ENCODE results near the gene NAV1. TPM values are rescaled to one million over a fixed set of nuclear protein-coding genes. Genes with fewer than 3 reads are reported as not detected.

Gene NAV1
- total and polyA plus RNA-seq, 9 of the 15 experiments (the other 6 are each of a cell fraction or from before 2014, with no cell fraction given): 0.91 to 16.8 (median 3.2) TPM

DNA sequence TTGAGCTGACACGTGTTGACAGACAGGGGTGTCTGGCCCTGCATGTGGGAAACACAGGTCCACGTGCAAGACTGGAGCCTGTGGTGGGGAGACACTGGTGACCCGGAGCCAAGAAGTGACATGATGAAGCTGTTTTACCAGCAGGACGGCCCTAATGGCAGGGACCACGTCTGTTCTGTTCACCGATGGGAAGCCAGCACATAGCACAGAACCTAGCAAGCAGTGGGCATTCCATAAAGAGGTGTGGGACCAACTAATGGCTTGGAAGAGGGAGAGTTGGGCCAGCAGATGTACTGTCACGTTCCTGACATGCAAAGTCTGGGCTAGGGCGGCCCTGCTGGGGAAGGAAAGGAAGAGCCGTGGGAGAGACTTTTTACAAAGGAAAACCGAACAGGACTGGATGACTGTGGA lies 15.3 kb downstream of the NAV1 start (continued):
- TF ChIP-seq, protein P1, sequence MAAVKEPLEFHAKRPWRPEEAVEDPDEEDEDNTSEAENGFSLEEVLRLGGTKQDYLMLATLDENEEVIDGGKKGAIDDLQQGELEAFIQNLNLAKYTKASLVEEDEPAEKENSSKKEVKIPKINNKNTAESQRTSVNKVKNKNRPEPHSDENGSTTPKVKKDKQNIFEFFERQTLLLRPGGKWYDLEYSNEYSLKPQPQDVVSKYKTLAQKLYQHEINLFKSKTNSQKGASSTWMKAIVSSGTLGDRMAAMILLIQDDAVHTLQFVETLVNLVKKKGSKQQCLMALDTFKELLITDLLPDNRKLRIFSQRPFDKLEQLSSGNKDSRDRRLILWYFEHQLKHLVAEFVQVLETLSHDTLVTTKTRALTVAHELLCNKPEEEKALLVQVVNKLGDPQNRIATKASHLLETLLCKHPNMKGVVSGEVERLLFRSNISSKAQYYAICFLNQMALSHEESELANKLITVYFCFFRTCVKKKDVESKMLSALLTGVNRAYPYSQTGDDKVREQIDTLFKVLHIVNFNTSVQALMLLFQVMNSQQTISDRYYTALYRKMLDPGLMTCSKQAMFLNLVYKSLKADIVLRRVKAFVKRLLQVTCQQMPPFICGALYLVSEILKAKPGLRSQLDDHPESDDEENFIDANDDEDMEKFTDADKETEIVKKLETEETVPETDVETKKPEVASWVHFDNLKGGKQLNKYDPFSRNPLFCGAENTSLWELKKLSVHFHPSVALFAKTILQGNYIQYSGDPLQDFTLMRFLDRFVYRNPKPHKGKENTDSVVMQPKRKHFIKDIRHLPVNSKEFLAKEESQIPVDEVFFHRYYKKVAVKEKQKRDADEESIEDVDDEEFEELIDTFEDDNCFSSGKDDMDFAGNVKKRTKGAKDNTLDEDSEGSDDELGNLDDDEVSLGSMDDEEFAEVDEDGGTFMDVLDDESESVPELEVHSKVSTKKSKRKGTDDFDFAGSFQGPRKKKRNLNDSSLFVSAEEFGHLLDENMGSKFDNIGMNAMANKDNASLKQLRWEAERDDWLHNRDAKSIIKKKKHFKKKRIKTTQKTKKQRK (IDR thresholded peaks at IDR 0.05; ENCODE audit: borderline replicate concordance, low read depth, low read length): no peak
- peak; percentile 65 for TF ChIP-seq SMAD4 (CRISPR knock-in tag; conservative IDR thresholded peaks at IDR 0.05)
- TF ChIP-seq POLR3G (IDR thresholded peaks at IDR 0.05; ENCODE audit: extremely low read depth, insufficient read length, insufficient replicate concordance): no peak
- no peak for TF ChIP-seq CEBPG (CRISPR knock-in tag; IDR thresholded peaks at IDR 0.05)
- TF ChIP-seq CEBPG (tag; conservative IDR thresholded peaks at IDR 0.05 in 1 of 2, IDR thresholded peaks at IDR 0.05 in 1 of 2): no peak
- no peak for TF ChIP-seq BRF1 (IDR thresholded peaks at IDR 0.05; ENCODE audit: borderline replicate concordance, extremely low read depth, insufficient read length)
- no peak for TF ChIP-seq TGIF2 (CRISPR knock-in tag; IDR thresholded peaks at IDR 0.05)
- TF ChIP-seq NRF1 (conservative IDR thresholded peaks at IDR 0.05 in 1 of 2, IDR thresholded peaks at IDR 0.05 in 1 of 2): no peak
- no peak for TF ChIP-seq XRCC4 (IDR thresholded peaks at IDR 0.05; ENCODE audit: extremely low read depth, insufficient read depth, insufficient read length)
- TF ChIP-seq JUND (IDR thresholded peaks at IDR 0.05; ENCODE audit: borderline replicate concordance, low read depth, low read length): no peak
- 0 out of 3 replicates have a peak, but pooled peaks have one; percentile 20 for TF ChIP-seq JUND (tag; IDR thresholded peaks at IDR 0.05; ENCODE audit: borderline replicate concordance, low read depth, low read length)
- no peak for TF ChIP-seq FOXK2 (conservative IDR thresholded peaks at IDR 0.05 in 1 of 2, IDR thresholded peaks at IDR 0.05 in 1 of 2; ENCODE audit: low read depth in 2 of 2)
- TF ChIP-seq, protein P2, sequence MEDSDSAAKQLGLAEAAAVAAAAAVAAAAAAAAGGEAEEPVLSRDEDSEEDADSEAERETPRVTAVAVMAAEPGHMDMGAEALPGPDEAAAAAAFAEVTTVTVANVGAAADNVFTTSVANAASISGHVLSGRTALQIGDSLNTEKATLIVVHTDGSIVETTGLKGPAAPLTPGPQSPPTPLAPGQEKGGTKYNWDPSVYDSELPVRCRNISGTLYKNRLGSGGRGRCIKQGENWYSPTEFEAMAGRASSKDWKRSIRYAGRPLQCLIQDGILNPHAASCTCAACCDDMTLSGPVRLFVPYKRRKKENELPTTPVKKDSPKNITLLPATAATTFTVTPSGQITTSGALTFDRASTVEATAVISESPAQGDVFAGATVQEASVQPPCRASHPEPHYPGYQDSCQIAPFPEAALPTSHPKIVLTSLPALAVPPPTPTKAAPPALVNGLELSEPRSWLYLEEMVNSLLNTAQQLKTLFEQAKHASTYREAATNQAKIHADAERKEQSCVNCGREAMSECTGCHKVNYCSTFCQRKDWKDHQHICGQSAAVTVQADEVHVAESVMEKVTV (CRISPR knock-in tag; IDR thresholded peaks at IDR 0.05): no peak
- peak; percentile 47; the same call in 1 of the 2 replicates for TF ChIP-seq ZNF766 (CRISPR knock-in tag; conservative IDR thresholded peaks at IDR 0.05)
- peak; percentile 47; the same call in 1 of the 2 replicates for TF ChIP-seq DMBX1 (CRISPR knock-in tag; IDR thresholded peaks at IDR 0.05; ENCODE audit: borderline replicate concordance)
- TF ChIP-seq, protein P3, sequence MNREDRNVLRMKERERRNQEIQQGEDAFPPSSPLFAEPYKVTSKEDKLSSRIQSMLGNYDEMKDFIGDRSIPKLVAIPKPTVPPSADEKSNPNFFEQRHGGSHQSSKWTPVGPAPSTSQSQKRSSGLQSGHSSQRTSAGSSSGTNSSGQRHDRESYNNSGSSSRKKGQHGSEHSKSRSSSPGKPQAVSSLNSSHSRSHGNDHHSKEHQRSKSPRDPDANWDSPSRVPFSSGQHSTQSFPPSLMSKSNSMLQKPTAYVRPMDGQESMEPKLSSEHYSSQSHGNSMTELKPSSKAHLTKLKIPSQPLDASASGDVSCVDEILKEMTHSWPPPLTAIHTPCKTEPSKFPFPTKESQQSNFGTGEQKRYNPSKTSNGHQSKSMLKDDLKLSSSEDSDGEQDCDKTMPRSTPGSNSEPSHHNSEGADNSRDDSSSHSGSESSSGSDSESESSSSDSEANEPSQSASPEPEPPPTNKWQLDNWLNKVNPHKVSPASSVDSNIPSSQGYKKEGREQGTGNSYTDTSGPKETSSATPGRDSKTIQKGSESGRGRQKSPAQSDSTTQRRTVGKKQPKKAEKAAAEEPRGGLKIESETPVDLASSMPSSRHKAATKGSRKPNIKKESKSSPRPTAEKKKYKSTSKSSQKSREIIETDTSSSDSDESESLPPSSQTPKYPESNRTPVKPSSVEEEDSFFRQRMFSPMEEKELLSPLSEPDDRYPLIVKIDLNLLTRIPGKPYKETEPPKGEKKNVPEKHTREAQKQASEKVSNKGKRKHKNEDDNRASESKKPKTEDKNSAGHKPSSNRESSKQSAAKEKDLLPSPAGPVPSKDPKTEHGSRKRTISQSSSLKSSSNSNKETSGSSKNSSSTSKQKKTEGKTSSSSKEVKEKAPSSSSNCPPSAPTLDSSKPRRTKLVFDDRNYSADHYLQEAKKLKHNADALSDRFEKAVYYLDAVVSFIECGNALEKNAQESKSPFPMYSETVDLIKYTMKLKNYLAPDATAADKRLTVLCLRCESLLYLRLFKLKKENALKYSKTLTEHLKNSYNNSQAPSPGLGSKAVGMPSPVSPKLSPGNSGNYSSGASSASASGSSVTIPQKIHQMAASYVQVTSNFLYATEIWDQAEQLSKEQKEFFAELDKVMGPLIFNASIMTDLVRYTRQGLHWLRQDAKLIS (CRISPR knock-in tag; IDR thresholded peaks at IDR 0.05): no peak
- no peak for TF ChIP-seq HSF4 (CRISPR knock-in tag; IDR thresholded peaks at IDR 0.05; ENCODE audit: borderline replicate concordance)

All from K562 (cell line).